Measurements from ENCODE around the gene CTBP2.

CTBP2 gene

GRCh38 chr10:125121003-125121402 lies 39.4 kb downstream of the CTBP2 start:
- no peak for DNase-seq

GRCh38 chr10:125120053-125120710 lies 40.2 kb downstream of the CTBP2 start:
- no peak for DNase-seq

- DNase-seq: no peak
Measured at GRCh38 chr10:125118701-125119100, 41.7 kb downstream of the CTBP2 start.

GRCh38 chr10:125118011-125118611 lies 42.3 kb downstream of the CTBP2 start:
- no peak for DNase-seq

GRCh38 chr10:125116652-125117310 lies 43.6 kb downstream of the CTBP2 start:
- no peak for DNase-seq

- DNase-seq: no peak
Measured at GRCh38 chr10:125116041-125116649, 44.2 kb downstream of the CTBP2 start.

GRCh38 chr10:125115409-125115808 lies 45.0 kb downstream of the CTBP2 start:
- DNase-seq: no peak

GRCh38 chr10:125114761-125115391 lies 45.5 kb downstream of the CTBP2 start:
- DNase-seq: no peak

- no peak for DNase-seq
Measured at GRCh38 chr10:125113691-125114371, 46.5 kb downstream of the CTBP2 start.

GRCh38 chr10:125112697-125113494 lies 47.5 kb downstream of the CTBP2 start:
- no peak for DNase-seq

- no peak for DNase-seq
Measured at GRCh38 chr10:125111118-125111727, 49.1 kb downstream of the CTBP2 start.

GRCh38 chr10:125107965-125108580 lies 52.3 kb downstream of the CTBP2 start:
- no peak for DNase-seq

GRCh38 chr10:125107166-125107949 lies 53.0 kb downstream of the CTBP2 start:
- no peak for DNase-seq

GRCh38 chr10:125106586-125106985 lies 53.8 kb downstream of the CTBP2 start:
- DNase-seq: no peak

GRCh38 chr10:125105706-125106255 lies 54.6 kb downstream of the CTBP2 start:
- DNase-seq: no peak

- DNase-seq: no peak
Measured at GRCh38 chr10:125105155-125105554, 55.2 kb downstream of the CTBP2 start.

- no peak for DNase-seq
Measured at GRCh38 chr10:125104559-125104958, 55.8 kb downstream of the CTBP2 start.

GRCh38 chr10:125103924-125104323 lies 56.4 kb downstream of the CTBP2 start:
- peak; percentile 8 for DNase-seq

GRCh38 chr10:125103466-125103865 lies 56.9 kb downstream of the CTBP2 start:
- DNase-seq: no peak

GRCh38 chr10:125102821-125103220 lies 57.5 kb downstream of the CTBP2 start:
- DNase-seq: peak; percentile 56

Data from NCI-H2107 (cell line).